NCI-H146 treated with DMSO at 0.1 percent for 48 hours (cell line): ENCODE measurements around the gene SYNPO.

Source experiments
- DNase-seq: peaks from one replicate; lab custom pipeline; 2025; ENCODE audit not compliant: unreplicated experiment; lab: John Stamatoyannopoulos, UW

The SYNPO gene

DNA sequence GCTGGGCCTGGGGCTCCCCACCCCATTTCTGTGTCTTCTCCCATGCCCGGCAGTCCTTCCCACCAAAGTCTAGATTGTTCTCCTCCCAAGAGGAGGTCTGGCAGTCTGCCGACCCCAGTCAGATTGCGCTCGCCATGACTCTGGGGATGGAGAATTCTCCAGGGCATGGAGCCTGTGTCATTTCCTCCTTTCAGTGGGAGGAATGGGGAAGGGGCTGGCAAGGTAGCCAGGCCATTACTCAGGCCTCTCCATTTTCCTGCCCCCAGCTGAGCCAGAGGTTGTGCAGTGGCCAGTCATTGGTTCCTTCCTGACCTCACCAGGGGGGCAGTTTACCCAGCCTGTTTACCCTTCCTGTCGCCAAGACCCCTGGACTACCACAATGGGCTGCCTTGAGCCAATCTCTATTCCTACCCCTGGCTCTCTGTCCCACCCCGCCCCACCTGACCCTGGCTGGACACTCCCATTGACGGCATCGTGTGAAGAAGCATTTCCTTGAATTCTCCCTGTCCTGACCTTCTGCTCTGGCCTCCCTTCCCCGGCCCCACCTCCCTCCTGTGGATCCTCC, 628 bp downstream of the SYNPO start:
- DNase-seq: no peak

DNA sequence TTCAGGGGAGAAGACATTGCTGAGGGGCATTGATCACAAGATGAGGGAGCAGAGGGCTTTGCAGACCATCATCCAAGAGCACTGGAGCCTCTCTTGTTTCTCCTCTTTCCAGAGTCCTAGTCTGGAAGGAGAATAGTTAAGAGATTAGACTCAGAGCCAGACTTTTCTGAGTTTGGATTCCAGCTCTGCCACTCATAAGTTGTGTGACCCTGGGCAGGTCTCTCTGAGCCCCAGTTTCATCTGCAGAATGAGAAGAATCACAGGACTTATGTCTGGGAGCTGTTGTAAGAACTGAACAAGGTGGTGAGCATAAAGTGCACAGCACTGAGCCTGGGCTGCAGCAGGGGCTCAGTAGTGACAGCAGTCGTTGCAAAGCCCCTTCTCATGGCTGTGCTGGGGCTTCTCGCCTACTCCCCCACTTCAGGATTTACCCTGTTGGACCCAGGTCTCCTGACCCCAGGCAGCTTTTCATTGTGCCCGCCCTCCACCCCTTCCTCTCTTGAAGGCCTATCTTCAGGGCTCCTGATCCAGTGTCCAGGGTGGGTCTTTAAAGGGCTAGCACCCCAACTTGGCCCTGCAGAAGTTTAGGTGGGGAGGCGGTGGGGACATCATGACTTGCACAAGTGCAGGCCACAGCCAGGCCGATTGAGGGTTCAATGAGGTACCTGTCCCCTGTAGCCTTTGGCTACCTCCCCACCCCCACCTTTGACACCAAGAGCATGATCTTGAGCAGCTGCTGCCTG, 1.5 kb downstream of the SYNPO start:
- DNase-seq: no peak

- no peak for DNase-seq
Measured at GRCh38 chr5:150642567-150642927, 2.1 kb downstream of the SYNPO start.

DNA sequence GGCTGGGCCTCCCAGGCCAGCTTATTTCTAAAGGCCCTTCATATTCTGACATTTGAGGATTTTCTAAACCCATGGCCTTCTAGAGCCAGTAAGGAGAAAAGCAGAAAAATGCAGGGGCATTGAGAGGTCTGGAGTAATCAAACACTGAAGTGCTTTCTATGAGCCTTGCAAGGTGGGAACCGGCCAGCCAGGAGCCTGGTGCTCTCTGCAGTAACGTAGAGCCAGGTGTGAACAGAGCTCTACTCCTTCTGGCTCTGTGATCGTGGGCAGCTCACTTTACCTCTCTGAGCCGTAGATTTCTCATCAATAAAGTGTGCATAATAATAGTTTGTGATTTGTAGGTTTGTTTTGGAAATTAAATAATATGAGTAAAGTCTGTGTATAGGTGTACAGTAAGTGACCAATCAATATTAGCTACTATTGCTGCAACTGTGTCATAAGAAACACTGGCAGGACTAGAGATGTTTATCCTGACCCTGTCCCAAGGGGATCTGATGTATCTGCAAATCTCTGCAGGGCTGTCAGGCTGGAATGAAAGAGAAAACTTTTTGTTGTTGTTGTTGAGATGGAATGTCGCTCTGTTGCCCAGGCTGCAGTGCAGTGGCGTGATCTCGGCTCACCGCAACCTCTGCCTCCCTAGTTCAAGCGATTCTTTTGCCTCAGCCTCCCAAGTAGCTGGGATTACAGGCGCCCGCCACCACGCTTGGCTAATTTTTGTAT, 2.7 kb downstream of the SYNPO start:
- DNase-seq: no peak

DNA sequence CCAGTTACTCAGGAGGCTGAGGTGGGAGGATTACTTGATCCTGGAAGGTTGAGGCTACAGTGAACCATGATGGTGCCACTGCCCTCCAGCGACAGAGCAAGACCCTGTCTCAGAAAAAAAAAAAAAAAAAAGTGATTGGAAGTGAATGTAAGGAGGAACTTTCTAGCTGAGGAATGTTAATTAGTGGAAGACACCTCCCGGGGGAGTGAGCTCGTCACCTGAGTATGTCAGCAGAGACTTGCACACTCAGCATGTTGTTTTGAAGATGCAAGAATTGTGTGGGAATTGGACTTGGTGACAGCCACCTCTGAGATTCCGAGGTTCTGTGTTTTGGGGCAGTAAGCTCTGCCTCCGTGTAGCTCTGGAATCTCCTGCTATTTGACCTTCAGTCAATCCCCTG, 3.6 kb downstream of the SYNPO start:
- DNase-seq: no peak

- DNase-seq: no peak
Measured at GRCh38 chr5:150644514-150644913, 4.1 kb downstream of the SYNPO start.

GRCh38 chr5:150645070-150645700, 4.7 kb downstream of the SYNPO start:
- DNase-seq: no peak

GRCh38 chr5:150647275-150648251, 7.1 kb downstream of the SYNPO start:
- DNase-seq: no peak

DNA sequence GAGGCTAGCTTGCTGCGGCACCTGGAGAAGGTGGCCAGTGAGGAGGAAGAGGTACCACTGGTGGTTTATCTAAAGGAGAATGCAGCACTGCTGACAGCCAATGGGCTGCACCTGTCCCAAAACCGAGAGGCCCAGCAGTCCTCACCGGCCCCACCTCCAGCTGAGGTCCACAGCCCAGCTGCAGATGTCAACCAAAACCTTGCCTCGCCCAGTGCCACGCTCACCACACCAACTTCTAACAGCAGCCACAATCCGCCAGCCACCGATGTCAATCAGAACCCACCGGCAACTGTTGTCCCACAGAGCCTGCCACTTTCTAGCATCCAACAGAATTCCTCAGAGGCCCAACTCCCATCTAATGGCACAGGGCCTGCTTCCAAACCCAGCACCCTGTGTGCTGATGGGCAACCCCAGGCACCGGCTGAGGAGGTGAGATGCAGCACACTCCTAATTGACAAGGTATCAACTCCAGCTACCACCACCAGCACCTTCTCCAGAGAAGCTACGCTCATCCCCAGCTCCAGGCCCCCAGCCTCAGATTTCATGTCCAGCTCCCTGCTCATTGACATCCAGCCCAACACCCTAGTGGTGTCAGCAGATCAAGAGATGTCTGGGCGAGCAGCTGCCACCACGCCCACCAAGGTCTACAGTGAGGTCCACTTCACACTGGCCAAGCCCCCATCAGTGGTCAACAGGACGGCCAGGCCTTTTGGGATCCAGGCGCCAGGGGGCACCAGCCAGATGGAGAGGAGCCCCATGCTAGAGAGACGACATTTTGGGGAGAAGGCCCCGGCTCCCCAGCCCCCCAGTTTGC, 8.0 kb downstream of the SYNPO start:
- DNase-seq: no peak

- no peak for DNase-seq
Measured at GRCh38 chr5:150649108-150650020, 8.9 kb downstream of the SYNPO start.

DNA sequence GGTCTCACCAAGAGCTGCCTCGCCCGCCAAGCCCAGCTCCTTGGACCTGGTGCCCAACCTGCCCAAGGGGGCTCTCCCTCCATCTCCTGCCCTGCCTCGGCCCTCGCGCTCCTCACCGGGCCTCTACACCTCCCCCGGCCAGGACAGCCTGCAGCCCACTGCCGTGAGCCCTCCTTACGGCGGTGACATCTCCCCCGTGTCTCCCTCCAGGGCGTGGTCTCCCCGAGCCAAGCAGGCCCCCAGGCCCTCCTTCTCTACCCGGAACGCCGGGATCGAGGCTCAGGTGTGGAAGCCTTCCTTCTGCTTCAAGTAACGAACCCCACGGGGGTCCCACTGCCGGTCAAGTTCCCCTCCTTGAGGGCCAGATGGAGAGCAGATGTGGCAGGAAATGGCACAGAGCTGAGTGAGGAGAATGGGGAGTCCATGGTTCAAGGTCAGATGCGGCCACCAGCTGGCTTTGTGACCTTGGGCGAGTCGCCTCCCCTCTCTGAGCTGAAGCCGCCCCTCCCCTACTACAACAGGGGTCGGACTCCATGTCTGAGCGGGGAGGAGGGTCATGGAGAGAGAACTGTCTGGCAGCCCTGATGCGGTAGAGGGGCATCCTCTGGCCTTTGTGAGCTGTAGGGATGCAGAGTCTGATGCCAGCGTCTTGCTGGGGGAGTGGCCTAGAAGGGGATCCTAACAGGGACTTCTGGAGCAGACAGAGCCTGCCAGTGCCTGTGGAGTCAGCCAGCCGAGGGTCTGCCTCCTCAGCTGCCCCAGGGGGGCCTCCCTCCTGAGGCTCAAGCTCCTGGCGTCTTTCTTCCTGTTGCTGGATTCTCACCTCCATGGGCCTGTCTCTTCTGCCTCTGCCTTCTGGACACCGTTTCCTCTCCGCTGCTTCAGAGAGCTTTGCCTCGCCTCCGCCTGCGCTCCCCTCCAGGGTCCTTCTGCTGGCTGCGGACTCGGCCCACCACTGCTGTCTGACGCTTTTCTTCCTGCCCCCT, 9.9 kb downstream of the SYNPO start:
- DNase-seq: no peak

DNA sequence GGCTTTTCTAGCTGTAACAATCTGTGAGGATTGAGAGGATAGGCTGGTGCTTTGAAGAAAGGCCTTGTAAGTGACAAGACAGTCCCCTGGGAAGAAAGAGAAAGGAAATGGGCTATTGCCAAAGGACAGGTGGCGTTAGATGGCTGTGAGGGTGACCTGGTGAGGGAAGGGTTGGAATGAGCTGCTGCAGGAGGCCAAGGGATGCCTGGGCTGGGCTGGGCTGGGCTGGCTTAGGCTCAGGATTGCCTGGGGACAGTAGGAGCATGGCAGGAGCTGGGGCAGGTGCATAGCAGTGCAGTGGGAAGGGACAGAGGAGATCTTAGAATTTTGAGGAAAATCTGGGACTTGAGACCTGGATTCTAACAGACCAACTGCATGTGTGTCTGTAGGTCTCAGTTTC, 10.9 kb downstream of the SYNPO start:
- no peak for DNase-seq

DNA sequence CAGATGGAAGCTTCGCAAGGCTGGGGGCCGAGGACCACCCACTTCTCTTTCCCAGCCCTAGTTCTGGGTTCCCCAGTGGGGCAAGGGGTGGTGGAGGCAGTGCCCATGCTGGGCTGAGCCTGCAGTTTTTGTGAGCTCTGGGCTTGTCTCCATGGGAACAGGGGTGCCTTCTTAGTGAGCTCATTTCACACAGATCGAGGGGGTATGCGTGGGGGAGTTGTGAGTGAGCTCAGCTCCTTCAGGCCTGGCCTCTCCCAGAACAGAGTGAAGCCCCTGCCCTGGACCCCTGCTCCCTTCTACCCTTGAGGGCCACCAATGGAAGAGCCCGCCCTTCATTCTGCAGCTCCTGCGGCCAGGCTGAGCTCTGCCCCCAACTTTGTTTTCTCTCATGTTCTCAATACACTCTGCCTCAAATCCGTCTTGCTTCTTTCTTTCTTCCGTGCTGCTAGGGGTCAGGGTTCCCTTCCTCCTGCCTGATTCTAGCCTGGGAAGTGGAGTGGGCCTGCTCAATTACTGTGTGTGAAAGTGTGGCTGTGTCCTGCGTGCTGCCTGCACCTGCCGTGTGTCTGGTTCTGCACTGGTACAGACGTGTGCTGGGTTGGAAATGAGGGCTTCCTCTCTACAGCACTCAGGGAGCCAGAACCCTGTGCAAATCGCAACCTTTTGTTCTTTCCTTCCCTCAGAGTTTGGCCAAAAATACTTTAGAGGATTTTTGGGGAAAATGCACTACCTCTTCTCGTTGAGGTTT, 11.6 kb downstream of the SYNPO start:
- no peak for DNase-seq

DNA sequence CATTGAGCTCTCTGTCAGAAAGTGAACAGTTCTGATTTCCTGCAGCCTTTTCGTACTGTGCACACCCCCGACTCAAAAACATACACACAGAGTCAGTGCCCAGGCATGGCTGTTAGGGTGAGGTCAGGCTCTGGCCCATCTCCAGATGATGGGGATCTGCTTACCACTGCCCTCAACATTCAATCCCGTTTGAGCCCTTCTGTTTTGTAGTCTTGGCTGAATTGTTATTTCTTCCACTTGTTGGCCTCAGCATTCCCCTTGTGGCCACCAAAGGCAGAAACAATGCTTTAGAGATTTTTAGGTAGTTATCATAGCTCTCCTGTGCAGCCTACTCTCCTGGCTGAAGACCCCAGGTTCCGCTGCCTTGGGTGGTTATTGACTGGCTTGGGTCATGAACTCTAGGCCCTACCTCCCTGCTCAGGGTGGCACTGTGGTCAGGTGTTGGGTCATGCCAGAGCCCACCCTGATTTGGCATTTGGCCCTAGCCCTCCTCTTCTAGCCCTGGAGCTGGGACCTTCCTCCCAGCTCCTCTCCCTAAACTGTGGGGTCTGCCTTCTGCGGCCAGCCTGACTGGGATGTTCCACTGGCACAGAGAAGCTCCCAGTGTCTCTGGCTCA, 12.8 kb downstream of the SYNPO start:
- no peak for DNase-seq

- no peak for DNase-seq
Measured at GRCh38 chr5:150653762-150654556, 13.5 kb downstream of the SYNPO start.

- DNase-seq: no peak
Measured at GRCh38 chr5:150655221-150655620, 14.8 kb downstream of the SYNPO start.
